ENCODE measurements around the gene SNX32.
"Not testable (repeated sequence)": the region's sequence is repeated elsewhere in the genome, so short reads cannot be mapped to it uniquely, and the experiment has no call there.

The SNX32 gene

DNA sequence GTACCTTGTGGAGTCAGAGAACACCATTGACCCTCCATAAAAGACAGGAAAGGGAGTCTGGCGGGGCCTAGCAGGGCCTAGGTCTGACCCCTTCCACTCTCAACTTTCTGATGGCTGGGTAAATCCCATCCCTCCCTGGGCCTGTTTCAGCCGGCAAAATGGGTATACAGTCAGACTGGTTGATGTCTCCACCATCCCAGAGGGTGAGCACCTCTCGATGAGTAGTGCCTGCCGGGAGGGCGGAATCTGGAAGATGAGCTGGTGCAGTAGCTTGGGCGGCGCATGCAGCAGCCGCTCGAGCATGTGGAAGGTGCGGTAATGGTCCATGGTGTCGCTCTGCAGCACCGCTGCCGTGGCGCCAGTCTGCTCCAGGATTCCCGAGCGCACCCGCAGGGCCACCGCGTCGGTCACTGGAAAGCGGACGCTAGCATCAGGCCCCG lies 54.0 kb downstream of the SNX32 start:
- DNase-seq = no peak

DNA sequence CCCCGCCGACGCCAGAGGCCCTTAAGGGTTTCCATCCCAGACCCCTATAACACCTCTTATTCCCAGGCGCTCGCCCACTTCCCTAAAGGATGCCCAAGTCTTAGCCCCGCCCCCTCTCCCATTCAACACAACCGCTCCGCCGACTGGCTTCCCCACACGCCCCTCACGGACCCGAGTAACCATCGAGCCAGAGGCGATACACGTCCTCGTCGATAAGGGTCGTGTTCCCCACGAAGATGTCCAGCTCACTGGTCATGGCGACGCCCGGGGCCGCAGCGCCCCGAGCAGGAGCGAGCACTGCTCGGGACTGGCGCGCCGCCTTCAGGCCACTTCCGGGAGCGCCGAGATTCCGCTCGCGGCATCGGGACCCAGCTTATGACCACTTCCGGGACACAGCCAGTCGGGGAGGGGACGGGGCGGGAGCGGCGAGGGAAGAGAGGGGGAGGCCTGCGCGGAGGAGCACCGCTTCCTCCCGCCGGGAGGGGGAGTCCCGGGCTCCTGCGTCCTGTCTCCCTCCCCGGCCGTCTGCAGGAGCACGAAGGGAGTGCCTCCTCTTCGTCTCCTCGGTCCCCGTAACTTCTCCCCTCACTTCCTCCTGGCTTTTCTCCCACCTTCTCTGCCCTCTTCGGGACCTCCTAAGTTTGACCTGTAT lies 54.5 kb downstream of the SNX32 start, which contains the start of gene FIBP:
Gene FIBP (minus strand): TSS at position 309 of the 652 bp plus-strand sequence. CDS start 53 bp downstream, at position 256.
- DNase-seq = peak; percentile 93

- peak; percentile 95 for DNase-seq
Measured at GRCh38 chr11:65890324-65891218, 56.8 kb downstream of the SNX32 start, which contains the start of gene CCDC85B. Gene CCDC85B, plus strand, starts transcription at chr11:65890673. Its CDS starts 111 bp downstream, at chr11:65890784.

DNA sequence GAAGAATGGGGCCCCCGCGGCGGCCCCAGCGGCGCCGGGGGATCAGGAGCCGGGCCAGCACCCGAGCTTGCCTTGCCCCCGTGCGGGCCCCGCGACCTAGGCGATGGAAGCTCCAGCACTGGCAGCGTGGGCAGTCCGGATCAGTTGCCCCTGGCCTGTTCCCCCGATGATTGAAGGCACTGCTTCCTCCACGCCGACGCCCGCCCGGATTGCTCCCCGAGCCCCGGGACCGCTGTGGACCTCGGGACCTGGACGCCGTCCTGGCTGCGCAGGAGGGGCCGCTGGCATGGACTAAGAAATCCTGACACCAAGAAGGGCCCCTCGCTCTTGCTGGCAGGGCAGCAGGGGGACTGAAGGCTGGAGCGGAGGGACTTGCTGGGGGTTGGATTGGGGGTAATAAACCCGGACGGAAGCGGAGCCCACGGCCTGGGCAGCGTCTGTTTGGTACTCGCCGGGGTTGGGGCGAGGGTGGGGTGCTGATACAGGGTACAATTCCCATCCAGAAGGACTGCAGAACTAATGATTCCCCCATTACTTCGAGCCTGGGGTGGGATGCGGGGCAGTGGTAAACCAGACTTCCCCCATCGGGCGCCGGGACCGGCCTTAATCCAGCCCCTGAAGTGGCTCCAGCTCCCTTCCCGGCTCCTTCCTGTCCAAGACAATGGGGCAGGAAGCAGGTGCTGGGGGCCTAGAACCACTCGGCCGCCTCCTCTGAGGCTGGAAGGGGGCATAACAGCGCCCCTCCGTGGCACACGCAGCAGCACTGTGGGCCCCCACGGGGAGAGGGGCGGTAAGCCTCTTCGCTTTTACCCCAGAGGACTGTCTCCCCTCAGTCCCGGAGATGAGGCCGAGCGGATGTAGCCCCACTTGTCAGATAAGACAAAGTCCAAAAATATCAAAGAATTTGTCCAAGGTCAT lies 57.7 kb downstream of the SNX32 start:
- DNase-seq = peak; percentile 29

- not testable (repeated sequence) for DNase-seq
Measured at GRCh38 chr11:65892137-65892540, 58.4 kb downstream of the SNX32 start.

DNA sequence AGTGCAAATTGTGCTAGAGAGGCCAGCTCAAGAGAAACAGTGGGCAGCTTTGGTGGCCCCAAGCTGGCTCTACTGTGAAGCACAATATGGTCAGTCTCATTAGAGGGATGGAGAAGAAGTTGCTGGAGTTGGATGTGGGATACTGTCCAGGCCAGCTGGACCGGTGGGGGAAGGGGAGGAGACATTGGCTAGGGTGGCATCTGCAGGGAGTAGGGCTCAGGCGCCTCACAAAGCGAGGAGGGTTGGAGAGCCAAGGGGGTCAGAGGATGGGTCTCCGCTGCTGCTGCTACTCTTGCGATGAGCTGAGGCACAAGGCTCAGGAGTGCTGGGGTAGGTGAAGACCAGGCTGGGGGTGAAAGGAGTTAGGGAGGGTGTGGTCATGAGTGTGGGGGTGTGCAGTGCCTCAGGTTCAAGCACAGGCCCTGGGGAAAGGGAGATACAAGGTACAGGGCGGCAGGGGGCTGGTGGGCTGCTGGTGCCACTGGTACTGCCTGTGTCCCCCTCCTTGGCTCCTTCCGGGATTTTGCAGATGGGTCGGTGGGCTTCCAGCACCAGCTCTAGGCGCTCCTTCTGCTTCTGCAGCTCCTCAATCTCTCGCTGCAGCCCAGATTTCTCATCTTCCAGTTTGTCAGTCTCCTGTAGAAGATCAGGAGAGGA lies 59.0 kb downstream of the SNX32 start:
- no peak for DNase-seq

- DNase-seq = peak; percentile 72
Measured at GRCh38 chr11:65894034-65894591, 60.4 kb downstream of the SNX32 start.

GRCh38 chr11:65895482-65895981 lies 61.8 kb downstream of the SNX32 start:
- no peak for DNase-seq

GRCh38 chr11:65896034-65896999 lies 62.6 kb downstream of the SNX32 start:
- no peak for DNase-seq

GRCh38 chr11:65897020-65897471 lies 63.3 kb downstream of the SNX32 start:
- DNase-seq = no peak

DNA sequence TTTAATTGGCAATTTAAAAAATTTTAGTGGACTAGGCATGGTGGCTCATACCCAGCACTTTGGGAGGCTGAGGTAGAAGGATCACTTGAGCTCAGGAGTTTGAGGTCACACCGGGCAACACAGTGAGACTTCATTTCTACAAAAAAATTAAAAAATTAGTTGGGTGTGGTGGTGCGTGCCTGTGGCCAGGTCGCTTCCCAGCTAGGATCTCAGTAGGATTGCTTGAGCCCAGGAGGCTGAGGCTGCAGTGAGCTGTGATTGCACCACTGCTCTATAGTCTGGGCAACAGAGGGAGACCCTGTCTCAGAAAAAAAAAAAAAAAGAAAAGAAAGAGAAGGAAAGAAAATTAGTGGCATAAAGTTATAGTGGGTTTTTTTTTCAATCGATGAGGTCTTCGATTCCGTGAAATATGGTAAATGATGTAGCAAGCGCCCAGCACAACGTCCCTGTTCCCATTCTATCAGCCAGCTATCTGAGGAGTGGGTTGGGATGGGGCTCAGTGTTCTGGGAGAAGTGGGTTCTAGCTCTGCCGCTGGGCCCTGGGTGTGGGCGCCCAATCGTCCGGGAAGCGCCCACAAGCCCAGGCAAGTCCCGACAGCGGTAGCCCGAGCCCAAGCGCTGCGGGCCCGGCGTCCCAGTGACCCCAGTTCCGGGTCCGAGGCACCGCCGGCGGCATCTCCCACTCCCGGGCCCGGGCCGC lies 65.0 kb downstream of the SNX32 start:
- no peak for DNase-seq

DNA sequence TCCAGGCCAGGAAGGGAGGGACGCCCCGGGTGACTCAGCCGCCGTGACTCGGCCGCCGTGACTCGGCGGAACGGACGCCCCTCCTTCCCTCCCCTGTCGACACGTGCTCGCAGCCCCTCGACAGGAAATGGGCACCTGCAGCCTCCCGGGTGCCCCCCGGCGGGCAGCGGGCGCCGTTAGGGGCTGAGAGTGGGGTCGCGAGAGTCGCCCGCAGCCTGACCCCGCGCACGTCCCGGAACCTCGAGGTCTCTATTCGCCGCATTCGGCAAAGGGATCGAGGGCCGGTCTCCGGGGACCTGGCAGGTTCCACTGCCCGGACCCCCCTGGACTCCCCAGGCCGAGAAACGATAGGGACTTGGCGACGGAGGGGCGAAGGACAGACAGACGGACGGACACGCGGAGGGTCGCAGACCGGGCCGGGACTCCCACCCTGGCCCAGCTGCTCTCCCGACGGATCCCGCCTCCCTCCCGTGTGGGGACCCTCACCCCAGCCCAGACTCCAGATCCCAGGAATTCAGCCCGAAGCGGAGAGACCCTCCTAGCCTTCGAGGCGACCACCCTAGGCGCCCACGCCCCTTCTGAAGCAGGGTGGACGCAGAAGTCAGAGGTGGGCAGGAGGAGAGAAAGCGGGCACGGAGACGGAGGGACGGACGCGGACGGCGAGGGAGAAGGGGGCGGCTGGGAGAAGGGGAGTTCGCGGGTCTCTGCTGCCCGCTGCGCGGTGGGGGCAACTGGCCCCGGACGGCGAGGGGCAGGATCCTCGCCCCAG lies 65.8 kb downstream of the SNX32 start:
- DNase-seq = peak; percentile 72

GRCh38 chr11:65900125-65900898 lies 66.5 kb downstream of the SNX32 start, which contains the start of gene FOSL1:
Gene FOSL1, minus strand, starts transcription at chr11:65900388. Its CDS starts 49 bp downstream, at chr11:65900339.
- DNase-seq = peak; percentile 89

- no peak for DNase-seq
Measured at GRCh38 chr11:65900899-65901180, 67.1 kb downstream of the SNX32 start.

- peak; percentile 28 for DNase-seq
Measured at GRCh38 chr11:65903068-65903481, 69.3 kb downstream of the SNX32 start.

Data from GDM1 (cell line).